ENCODE measurements around the gene MYO1G.
"Not testable (repeated sequence)": the region's sequence is repeated elsewhere in the genome, so short reads cannot be mapped to it uniquely, and the experiment has no call there.

Gene MYO1G

GRCh38 chr7:45026984-45027773, 48.4 kb upstream of the MYO1G start:
- Histone ChIP-seq H3K27me3 (ENCODE audit: insufficient read depth, low read length, poor library complexity, severe bottlenecking) (no peaks in the 10 kb centered on the region), H2AFZ (ENCODE audit: low read length) (peak overlapping the region; percentile 11; the same call in 1 of the 2 replicates), H4K20me1 (ENCODE audit: insufficient read depth, low read length, poor library complexity, severe bottlenecking) (peaks cover 34% of the 10 kb centered on the region), H3K9me3 (ENCODE audit: insufficient read depth, low read depth, low read length) (peaks cover 3% of the 10 kb centered on the region; the same call in 1 of the 2 replicates), H3K4me3 (ENCODE audit: low read length, poor library complexity, severe bottlenecking) (peak overlapping the region; percentile 92), H3F3A (ENCODE audit: low read depth) (peaks cover 7% of the 10 kb centered on the region), H3K4me2 (ENCODE audit: low read depth, low read length, poor library complexity, severe bottlenecking) (peak overlapping the region; percentile 90), H3K9me2 (replicated peaks; ENCODE audit: low read depth, low read length) (no peaks in the 10 kb centered on the region), H3K79me2 (ENCODE audit: insufficient read depth, low read length) (peaks cover 75% of the 10 kb centered on the region), H3K9ac (ENCODE audit: low read depth, low read length, poor library complexity, severe bottlenecking) (peak overlapping the region; percentile 98), H3K4me1 (ENCODE audit: insufficient read depth, low read length, poor library complexity, severe bottlenecking) (peaks cover 45% of the 10 kb centered on the region), H3K36me3 (ENCODE audit: insufficient read depth, low read length) (no peaks in the 10 kb centered on the region)
- TF ChIP-seq CTCF (conservative IDR thresholded peaks at IDR 0.05; ENCODE audit: low read length) (no peak), EZH2phosphoT487 (IDR thresholded peaks at IDR 0.05; ENCODE audit: borderline replicate concordance) (no peak)

GRCh38 chr7:45026013-45026412, 47.2 kb upstream of the MYO1G start:
- Histone ChIP-seq H3K9ac (ENCODE audit: low read depth, low read length, poor library complexity, severe bottlenecking) (peak overlapping the region; percentile 98), H3K9me2 (replicated peaks; ENCODE audit: low read depth, low read length) (no peaks in the 10 kb centered on the region), H3K9me3 (ENCODE audit: insufficient read depth, low read depth, low read length) (peaks cover 3% of the 10 kb centered on the region; the same call in 1 of the 2 replicates), H3F3A (ENCODE audit: low read depth) (peaks cover 12% of the 10 kb centered on the region), H3K4me3 (ENCODE audit: low read length, poor library complexity, severe bottlenecking) (peak overlapping the region; percentile 92), H3K4me1 (ENCODE audit: insufficient read depth, low read length, poor library complexity, severe bottlenecking) (peaks cover 46% of the 10 kb centered on the region), H3K4me2 (ENCODE audit: low read depth, low read length, poor library complexity, severe bottlenecking) (peak overlapping the region; percentile 90), H4K20me1 (ENCODE audit: insufficient read depth, low read length, poor library complexity, severe bottlenecking) (peaks cover 24% of the 10 kb centered on the region), H3K27me3 (ENCODE audit: insufficient read depth, low read length, poor library complexity, severe bottlenecking) (no peaks in the 10 kb centered on the region), H3K79me2 (ENCODE audit: insufficient read depth, low read length) (peaks cover 63% of the 10 kb centered on the region), H3K36me3 (ENCODE audit: insufficient read depth, low read length) (no peaks in the 10 kb centered on the region), H2AFZ (ENCODE audit: low read length) (no peak overlapping the region)
- TF ChIP-seq EZH2phosphoT487 (IDR thresholded peaks at IDR 0.05; ENCODE audit: borderline replicate concordance): no peak
- TF ChIP-seq CTCF (conservative IDR thresholded peaks at IDR 0.05; ENCODE audit: low read length): no peak

- not testable (repeated sequence) for H3K27me3 ChIP-seq (ENCODE audit: insufficient read depth, low read length, poor library complexity, severe bottlenecking); H3K9me2 ChIP-seq (replicated peaks; ENCODE audit: low read depth, low read length); H3K4me2 ChIP-seq (ENCODE audit: low read depth, low read length, poor library complexity, severe bottlenecking); H2AFZ ChIP-seq (ENCODE audit: low read length); H3K4me3 ChIP-seq (ENCODE audit: low read length, poor library complexity, severe bottlenecking); H3K36me3 ChIP-seq (ENCODE audit: insufficient read depth, low read length); H3K9me3 ChIP-seq (ENCODE audit: insufficient read depth, low read depth, low read length)
- peaks cover 23% of the 10 kb centered on the region for H4K20me1 ChIP-seq (ENCODE audit: insufficient read depth, low read length, poor library complexity, severe bottlenecking)
- peaks cover 12% of the 10 kb centered on the region for H3F3A ChIP-seq (ENCODE audit: low read depth)
- H3K4me1 ChIP-seq (ENCODE audit: insufficient read depth, low read length, poor library complexity, severe bottlenecking): peaks cover 46% of the 10 kb centered on the region
- H3K9ac ChIP-seq (ENCODE audit: low read depth, low read length, poor library complexity, severe bottlenecking): peak overlapping the region; percentile 98
- H3K79me2 ChIP-seq (ENCODE audit: insufficient read depth, low read length): peaks cover 61% of the 10 kb centered on the region
These were observed 46.7 kb upstream of the MYO1G start for GRCh38 chr7:45025473-45025872.

All from Loucy (cell line).